HepG2 (cell line): ENCODE results near the gene NT5M. TPM values are rescaled to one million over a fixed set of nuclear protein-coding genes. Genes with fewer than 3 reads are reported as not detected.
A peak's percentile ranks its signal among the peaks of the same experiment; 100 is the strongest.

Source experiments
- ETV5 ChIP-seq: IDR thresholded peaks from 2 replicates; pipeline ENCODE4 v1.6.1; 2018; ENCODE audit warnings: missing biosample characterization, missing genetic modification reagents, inconsistent platforms, borderline replicate concordance
- FOXJ3 ChIP-seq: sonication (generic); formaldehyde crosslinking; IDR thresholded peaks from 2 replicates; pipeline ENCODE4 v1.4.0; 2020; ENCODE audit warnings: missing genetic modification reagents, mild to moderate bottlenecking, borderline replicate concordance
- NR2F6 ChIP-seq, 2 experiments: IDR thresholded peaks; 2 replicates each; pipeline ENCODE4 v1.6.1; 2016; ENCODE audit warnings: antibody characterized with exemption in 1 of 2, mild to moderate bottlenecking in 1 of 2
- PRMT3 ChIP-seq: sonication (generic); formaldehyde crosslinking; IDR thresholded peaks from 2 replicates; pipeline ENCODE4 v1.8.1; 2022; ENCODE audit warnings: low read depth, mild to moderate bottlenecking, moderate library complexity, missing genetic modification reagents, borderline replicate concordance
- RORA ChIP-seq: sonication (generic); formaldehyde crosslinking; IDR thresholded peaks from 2 replicates; pipeline ENCODE4 v1.5.0; 2020; ENCODE audit warnings: mild to moderate bottlenecking, missing genetic modification reagents, moderate library complexity
- SMARCC2 ChIP-seq: fragments of 450-650 bp; IDR thresholded peaks from 2 replicates; pipeline ENCODE4 v1.6.1; 2017; ENCODE audit warnings: antibody characterized with exemption, mild to moderate bottlenecking
- TOPORS ChIP-seq: sonication (generic); formaldehyde crosslinking; IDR thresholded peaks from 2 replicates; pipeline ENCODE4 v1.8.0; 2023; ENCODE audit warnings: mild to moderate bottlenecking, missing genetic modification reagents
- XBP1 ChIP-seq: sonication (generic); formaldehyde crosslinking; IDR thresholded peaks from 2 replicates; pipeline ENCODE4 v1.5.0; 2020; ENCODE audit warnings: missing genetic modification reagents
- ZFP41 ChIP-seq: sonication (generic); formaldehyde crosslinking; IDR thresholded peaks from 2 replicates; pipeline ENCODE4 v1.4.0; 2020; ENCODE audit warnings: mild to moderate bottlenecking, missing genetic modification reagents, borderline replicate concordance
- ZNF446 ChIP-seq: sonication (generic); formaldehyde crosslinking; IDR thresholded peaks from 2 replicates; pipeline ENCODE4 v1.5.0; 2020; ENCODE audit warnings: mild to moderate bottlenecking, missing genetic modification reagents
- ZNF496 ChIP-seq: sonication (generic); formaldehyde crosslinking; IDR thresholded peaks from 2 replicates; pipeline ENCODE4 v1.8.1; 2023; ENCODE audit warnings: mild to moderate bottlenecking, moderate library complexity, missing genetic modification reagents; ENCODE audit not compliant: insufficient replicate concordance
- ZNF674 ChIP-seq: sonication (generic); formaldehyde crosslinking; IDR thresholded peaks from 2 replicates; pipeline ENCODE4 v1.5.0; 2020; ENCODE audit warnings: low read depth, mild to moderate bottlenecking, missing genetic modification reagents
- ZNF788 ChIP-seq: sonication (generic); formaldehyde crosslinking; IDR thresholded peaks from 2 replicates; pipeline ENCODE4 v1.5.0; 2020; ENCODE audit warnings: mild to moderate bottlenecking, missing genetic modification reagents, borderline replicate concordance
- polyA plus RNA-seq, 8 experiments: library from polyadenylated mRNA; depleted of rRNA in 3 of 8; stranded (reverse) in 7 of 8; unstranded in 1 of 8; fragments of >200 nt; fragmentation: Illumina TruSeq in 4 of 8; extraction: Trizol in 4 of 8; gene quantifications; 2 replicates each; pipeline versions ENCODE4 v1.2.1 to v1.2.3, GENCODE V29; 2011 to 2016; ENCODE audit warnings: low read depth in 4 of 8, missing spikeins in 1 of 8, mixed read lengths in 1 of 8; ENCODE audit not compliant: insufficient read depth in 1 of 8
- total RNA-seq, 5 experiments: library from RNA; depleted of rRNA; stranded (reverse); fragments of >200 nt; fragmentation: Illumina TruSeq; extraction: Trizol; gene quantifications; 2 replicates each; pipeline ENCODE4 v1.2.3, GENCODE V29; 2016; ENCODE audit warnings: low read depth in 1 of 5
- TF ChIP-seq, protein P1 (sequence below): sonication (generic); formaldehyde crosslinking; IDR thresholded peaks from 2 replicates; pipeline ENCODE4 v1.4.0; 2020; ENCODE audit warnings: missing genetic modification reagents, mild to moderate bottlenecking, borderline replicate concordance
- TF ChIP-seq, protein P2 (sequence below): sonication (generic); formaldehyde crosslinking; IDR thresholded peaks from 2 replicates; pipeline ENCODE4 v1.4.0; 2020; ENCODE audit warnings: missing genetic modification reagents
- TF ChIP-seq, protein P3 (sequence below): sonication (generic); formaldehyde crosslinking; IDR thresholded peaks from 2 replicates; pipeline ENCODE4 v1.4.0; 2020; ENCODE audit warnings: missing genetic modification reagents
- TF ChIP-seq, protein P4 (sequence below): sonication (generic); formaldehyde crosslinking; IDR thresholded peaks from 2 replicates; pipeline ENCODE4 v1.5.1; 2020; ENCODE audit warnings: mild to moderate bottlenecking, missing genetic modification reagents, borderline replicate concordance

NT5M gene
- total and polyA plus RNA-seq, 2 of the 13 experiments (the other 11 are each of a cell fraction or from before 2014, with no cell fraction given): 0.55 to 0.78 TPM

DNA sequence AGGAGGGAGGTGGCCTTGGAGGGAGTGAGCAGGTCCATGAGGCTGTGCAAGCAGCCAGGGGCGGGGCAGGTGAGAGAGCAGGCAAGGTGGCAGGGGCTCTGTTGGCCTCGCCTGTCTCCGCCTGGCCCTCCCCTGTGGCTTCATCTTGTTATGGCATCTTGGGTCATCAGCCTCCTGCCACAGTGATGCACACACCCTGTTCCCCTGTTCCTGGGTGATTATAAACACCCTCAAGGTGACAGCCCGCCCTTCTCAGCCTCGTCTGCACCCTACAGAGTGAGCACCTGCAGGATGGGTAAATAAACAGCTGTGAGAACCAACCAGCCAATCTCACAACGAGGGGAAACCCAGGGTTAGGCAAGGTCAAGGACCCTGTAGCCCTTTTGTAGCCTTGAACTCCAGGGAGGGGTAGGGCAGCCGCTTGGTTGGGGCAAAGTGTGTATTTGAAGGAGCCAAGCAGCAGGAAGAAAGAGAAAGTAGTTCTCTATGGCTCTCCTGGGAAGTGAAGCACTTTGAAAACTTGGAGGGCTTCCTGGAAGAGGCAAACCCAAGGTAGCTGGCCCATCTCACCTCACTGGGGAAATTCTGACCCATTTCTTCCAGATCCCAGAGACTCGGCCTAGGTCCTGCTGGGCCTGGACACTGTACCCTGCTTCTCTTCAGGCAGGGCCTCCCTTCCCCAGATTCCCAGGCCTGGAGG lies 60.6 kb downstream of the NT5M start (continued):
- TF ChIP-seq, protein P1, sequence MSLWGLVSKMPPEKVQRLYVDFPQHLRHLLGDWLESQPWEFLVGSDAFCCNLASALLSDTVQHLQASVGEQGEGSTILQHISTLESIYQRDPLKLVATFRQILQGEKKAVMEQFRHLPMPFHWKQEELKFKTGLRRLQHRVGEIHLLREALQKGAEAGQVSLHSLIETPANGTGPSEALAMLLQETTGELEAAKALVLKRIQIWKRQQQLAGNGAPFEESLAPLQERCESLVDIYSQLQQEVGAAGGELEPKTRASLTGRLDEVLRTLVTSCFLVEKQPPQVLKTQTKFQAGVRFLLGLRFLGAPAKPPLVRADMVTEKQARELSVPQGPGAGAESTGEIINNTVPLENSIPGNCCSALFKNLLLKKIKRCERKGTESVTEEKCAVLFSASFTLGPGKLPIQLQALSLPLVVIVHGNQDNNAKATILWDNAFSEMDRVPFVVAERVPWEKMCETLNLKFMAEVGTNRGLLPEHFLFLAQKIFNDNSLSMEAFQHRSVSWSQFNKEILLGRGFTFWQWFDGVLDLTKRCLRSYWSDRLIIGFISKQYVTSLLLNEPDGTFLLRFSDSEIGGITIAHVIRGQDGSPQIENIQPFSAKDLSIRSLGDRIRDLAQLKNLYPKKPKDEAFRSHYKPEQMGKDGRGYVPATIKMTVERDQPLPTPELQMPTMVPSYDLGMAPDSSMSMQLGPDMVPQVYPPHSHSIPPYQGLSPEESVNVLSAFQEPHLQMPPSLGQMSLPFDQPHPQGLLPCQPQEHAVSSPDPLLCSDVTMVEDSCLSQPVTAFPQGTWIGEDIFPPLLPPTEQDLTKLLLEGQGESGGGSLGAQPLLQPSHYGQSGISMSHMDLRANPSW (CRISPR knock-in tag): no peak
- TF ChIP-seq ZFP41 (CRISPR knock-in tag) (no peak), ETV5 (CRISPR knock-in tag) (no peak), TOPORS (CRISPR knock-in tag) (no peak), ZNF788 (CRISPR knock-in tag) (no peak; the same call in 1 of the 2 replicates), ZNF496 (no peak), XBP1 (CRISPR knock-in tag) (no peak), FOXJ3 (CRISPR knock-in tag) (no peak), PRMT3 (CRISPR knock-in tag) (no peak), NR2F6 (IDR thresholded peaks at IDR 0.05) (peak; percentile 72), NR2F6 (CRISPR knock-in tag; IDR thresholded peaks at IDR 0.05) (peak; percentile 83), SMARCC2 (no peak), RORA (CRISPR knock-in tag) (no peak), ZNF674 (no peak), ZNF446 (no peak)
- TF ChIP-seq, protein P2, sequence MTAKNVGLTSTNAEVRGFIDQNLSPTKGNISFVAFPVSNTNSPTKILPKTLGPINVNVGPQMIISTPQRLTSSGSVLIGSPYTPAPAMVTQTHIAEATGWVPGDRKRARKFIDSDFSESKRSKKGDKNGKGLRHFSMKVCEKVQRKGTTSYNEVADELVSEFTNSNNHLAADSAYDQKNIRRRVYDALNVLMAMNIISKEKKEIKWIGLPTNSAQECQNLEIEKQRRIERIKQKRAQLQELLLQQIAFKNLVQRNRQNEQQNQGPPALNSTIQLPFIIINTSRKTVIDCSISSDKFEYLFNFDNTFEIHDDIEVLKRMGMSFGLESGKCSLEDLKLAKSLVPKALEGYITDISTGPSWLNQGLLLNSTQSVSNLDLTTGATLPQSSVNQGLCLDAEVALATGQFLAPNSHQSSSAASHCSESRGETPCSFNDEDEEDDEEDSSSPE (CRISPR knock-in tag): no peak
- TF ChIP-seq, protein P3, sequence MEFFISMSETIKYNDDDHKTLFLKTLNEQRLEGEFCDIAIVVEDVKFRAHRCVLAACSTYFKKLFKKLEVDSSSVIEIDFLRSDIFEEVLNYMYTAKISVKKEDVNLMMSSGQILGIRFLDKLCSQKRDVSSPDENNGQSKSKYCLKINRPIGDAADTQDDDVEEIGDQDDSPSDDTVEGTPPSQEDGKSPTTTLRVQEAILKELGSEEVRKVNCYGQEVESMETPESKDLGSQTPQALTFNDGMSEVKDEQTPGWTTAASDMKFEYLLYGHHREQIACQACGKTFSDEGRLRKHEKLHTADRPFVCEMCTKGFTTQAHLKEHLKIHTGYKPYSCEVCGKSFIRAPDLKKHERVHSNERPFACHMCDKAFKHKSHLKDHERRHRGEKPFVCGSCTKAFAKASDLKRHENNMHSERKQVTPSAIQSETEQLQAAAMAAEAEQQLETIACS (CRISPR knock-in tag): no peak
- TF ChIP-seq, protein P4, sequence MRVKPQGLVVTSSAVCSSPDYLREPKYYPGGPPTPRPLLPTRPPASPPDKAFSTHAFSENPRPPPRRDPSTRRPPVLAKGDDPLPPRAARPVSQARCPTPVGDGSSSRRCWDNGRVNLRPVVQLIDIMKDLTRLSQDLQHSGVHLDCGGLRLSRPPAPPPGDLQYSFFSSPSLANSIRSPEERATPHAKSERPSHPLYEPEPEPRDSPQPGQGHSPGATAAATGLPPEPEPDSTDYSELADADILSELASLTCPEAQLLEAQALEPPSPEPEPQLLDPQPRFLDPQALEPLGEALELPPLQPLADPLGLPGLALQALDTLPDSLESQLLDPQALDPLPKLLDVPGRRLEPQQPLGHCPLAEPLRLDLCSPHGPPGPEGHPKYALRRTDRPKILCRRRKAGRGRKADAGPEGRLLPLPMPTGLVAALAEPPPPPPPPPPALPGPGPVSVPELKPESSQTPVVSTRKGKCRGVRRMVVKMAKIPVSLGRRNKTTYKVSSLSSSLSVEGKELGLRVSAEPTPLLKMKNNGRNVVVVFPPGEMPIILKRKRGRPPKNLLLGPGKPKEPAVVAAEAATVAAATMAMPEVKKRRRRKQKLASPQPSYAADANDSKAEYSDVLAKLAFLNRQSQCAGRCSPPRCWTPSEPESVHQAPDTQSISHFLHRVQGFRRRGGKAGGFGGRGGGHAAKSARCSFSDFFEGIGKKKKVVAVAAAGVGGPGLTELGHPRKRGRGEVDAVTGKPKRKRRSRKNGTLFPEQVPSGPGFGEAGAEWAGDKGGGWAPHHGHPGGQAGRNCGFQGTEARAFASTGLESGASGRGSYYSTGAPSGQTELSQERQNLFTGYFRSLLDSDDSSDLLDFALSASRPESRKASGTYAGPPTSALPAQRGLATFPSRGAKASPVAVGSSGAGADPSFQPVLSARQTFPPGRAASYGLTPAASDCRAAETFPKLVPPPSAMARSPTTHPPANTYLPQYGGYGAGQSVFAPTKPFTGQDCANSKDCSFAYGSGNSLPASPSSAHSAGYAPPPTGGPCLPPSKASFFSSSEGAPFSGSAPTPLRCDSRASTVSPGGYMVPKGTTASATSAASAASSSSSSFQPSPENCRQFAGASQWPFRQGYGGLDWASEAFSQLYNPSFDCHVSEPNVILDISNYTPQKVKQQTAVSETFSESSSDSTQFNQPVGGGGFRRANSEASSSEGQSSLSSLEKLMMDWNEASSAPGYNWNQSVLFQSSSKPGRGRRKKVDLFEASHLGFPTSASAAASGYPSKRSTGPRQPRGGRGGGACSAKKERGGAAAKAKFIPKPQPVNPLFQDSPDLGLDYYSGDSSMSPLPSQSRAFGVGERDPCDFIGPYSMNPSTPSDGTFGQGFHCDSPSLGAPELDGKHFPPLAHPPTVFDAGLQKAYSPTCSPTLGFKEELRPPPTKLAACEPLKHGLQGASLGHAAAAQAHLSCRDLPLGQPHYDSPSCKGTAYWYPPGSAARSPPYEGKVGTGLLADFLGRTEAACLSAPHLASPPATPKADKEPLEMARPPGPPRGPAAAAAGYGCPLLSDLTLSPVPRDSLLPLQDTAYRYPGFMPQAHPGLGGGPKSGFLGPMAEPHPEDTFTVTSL: no peak
